Measurements from ENCODE around the gene TRIM24.

Gene TRIM24

DNA sequence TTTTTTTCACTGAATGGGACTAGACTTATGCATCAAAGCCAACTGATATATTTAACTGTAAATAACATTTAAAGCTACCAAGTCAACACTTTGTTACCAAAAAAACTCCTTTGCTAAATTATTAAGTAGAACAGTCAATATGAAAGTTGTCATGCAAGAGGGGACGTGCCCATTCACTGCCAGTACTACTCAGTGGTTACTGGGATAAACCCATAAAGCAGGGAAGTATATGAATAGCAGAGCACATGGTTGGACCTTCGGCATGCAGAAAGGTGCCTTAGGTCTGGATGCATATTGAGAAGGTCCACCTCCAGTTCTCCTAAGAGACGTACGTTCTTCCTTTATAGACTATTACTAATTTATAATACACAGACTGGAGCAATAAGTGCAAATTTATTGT lies 121.0 kb downstream of the TRIM24 start:
- DNase-seq = no peak

DNA sequence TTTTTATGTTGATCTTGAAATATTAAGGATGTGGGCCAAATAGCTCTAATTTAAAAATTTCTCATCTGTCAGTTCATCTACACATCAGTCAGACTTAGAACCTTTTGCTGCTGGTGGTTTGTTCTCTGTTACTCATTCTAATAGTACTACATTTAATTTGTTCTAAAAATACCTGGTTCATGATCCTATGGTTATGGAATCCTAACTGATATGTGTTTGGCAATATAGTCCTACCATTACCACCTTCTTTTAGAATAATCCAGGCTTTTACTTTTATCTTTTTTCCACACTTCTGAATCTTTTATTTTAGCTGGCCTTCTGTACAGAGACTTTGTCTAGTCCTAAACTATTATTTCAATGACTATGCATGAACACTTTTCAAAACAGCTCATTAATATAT lies 124.2 kb downstream of the TRIM24 start:
- DNase-seq = no peak

DNA sequence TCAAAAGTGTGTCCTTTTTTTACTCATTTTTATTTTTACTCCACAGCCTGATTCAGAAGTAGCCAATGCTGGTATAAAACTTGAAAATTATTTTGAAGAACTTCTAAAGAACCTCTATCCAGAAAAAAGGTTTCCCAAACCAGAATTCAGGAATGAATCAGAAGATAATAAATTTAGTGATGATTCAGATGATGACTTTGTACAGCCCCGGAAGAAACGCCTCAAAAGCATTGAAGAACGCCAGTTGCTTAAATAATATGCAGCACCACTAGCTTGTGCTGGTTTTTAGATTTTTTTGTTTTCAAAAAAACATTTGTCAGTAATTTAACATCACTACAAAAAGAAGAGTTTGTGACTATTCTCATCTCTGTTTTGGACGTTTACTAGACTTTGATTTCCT lies 124.6 kb downstream of the TRIM24 start:
- no peak for DNase-seq

DNA sequence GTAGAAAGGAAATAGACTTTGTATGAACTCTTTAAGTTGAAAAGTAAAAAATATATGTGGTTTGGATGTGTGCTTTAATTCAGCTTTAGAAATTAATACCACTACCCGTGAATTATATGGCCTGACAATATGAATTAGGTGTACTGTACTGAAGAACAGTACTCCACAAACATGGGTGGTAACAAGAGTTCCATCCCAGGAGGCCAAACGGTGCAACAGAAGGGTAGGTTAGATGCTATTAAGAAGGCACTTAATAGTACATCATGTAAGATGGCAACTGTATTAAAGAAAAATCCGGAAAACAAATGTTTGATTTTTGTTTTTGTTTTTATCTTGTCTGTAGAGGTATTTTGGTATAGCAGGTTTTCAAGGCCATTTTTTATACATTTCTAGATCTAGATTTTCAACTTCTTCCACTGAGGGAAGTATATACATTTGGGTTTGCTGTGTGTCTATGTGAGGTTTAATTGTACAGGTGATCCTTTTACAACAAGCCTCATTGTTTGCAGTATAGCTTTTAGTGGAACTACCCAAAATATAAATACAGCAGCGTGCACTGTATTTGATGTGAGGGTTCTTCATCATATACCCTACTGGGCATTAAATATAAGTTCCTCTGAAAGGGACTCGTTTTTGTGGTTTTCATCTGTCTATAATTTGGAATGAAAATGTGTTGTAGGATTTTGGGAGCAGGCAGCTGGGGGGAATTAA lies 125.4 kb downstream of the TRIM24 start:
- no peak for DNase-seq

DNA sequence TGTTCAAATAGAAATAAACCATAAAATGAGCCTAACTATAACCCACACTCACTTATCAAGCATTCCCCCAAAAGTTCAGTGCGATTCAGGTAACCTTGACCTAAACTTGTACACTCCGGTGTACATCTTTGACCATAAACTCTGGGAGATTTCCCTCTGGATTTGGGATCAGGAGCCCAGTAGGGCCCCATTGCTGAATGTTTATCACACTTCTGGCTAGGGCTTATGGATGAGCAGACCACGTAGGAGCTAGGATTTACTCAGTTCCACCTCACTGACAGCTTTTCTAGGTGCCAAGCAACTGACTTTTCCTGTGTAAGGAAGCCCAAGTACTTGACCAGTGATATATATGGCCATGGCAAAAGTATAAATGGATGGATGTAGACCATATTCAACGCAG lies 127.4 kb downstream of the TRIM24 start:
- DNase-seq = no peak

DNA sequence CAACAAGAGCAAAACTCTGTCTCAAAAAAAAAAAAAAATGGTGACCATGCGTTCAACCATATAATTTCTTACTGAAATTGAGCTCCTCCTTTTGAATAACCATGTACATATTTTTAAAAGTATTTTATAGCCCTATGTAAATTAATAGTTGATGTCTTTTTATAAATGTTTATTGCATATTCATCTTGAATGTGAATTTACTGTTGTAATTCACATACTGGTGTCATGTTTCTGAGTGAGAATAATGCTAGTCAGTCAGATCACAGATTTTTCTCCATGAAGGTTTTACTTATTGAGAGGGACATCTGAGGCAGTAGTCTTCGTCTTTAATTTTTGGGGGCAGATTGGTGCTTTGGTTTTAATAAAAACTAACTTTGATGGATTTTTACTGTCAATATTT lies 128.9 kb downstream of the TRIM24 start:
- no peak for DNase-seq

DNA sequence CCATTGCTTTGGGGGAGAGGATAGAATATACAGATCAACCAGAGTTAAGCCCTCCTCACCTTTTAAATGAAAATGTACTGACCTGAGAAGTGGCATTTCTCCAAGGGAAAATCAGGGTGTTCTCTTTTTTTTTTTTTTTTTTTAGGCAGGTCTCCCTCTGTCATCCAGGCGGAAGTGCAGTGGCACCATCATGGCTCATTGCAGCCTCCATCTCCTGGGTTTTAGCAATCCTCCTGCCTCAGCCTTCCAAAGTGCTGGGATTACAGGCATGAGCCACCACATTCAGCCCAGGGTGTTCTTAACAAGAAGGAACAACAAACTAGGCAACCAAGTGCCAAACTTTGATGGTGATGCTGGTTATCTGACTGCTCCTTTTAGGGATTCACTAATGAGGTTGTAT lies 130.1 kb downstream of the TRIM24 start:
- DNase-seq = no peak

DNA sequence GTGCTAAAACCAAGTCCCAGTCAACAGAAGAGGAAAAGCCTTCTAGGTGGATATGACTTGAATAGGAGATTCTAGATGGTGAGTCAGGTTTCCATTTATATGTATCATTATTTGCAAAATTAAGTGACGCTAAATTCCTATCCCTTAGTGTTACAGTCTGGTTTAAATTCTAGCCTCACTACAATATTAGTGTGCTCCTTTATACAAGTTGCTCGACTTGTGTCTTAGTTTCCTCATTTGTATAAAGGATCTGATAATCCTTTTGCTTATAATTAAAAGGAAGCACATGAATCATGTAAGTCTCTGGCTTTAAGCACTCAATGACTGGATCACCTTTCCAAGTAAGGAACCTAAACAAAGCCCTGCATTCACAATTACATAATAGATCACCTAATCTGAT lies 135.4 kb downstream of the TRIM24 start:
- DNase-seq = no peak

DNA sequence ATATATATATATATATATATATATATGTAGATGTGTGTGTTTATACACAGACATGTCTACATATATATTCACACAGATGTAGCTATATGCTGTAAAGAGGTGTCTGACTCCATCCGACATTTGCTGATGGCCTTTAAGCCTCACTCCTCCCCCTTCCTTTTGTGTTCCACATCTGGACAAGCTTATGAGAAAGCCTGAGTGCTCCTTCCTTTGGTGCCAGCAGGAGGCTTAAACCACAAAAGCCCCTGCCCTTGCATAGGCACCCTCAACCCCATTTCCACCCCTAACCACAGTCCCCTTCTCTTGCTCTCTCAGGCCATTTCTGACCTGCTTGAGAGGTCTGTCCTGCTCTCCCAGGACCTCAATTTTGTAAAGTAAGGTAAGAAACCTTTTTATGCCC lies 142.4 kb downstream of the TRIM24 start:
- DNase-seq = no peak

DNA sequence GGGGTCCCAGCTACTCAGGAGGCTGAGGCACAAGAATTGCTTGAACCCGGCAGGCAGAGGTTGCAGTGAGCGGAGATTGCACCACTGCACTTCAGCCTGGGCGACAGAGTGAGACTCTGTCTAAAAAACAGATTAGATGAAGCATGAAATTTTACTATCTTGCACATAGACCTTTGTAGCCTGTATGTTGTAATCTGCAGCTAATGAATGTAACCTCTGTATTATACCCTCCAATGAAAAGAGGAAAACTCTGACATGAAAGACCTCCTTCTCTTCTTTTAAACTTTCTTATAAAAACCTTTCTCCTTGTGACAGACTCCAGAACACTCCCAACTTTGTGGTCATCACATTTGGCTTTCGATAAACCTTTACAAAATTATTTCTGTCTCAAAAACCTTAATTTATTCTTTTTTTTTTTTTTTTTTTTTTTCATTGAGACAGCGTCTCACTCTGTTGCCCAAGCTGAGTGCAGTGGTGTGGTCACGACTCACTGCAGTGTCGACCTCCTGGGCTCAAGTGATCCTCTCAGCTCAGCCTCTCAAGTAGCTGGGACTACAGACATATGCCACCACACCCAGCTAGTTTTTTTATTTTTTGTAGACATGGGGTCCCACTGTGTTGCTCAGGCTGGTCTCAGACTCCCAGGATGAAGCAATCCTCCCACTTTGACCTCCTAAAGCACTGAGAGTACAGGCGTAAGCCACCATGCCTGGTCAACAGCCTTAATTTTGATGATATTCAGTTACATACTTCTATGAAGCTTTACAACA lies 143.7 kb downstream of the TRIM24 start:
- DNase-seq = no peak

DNA sequence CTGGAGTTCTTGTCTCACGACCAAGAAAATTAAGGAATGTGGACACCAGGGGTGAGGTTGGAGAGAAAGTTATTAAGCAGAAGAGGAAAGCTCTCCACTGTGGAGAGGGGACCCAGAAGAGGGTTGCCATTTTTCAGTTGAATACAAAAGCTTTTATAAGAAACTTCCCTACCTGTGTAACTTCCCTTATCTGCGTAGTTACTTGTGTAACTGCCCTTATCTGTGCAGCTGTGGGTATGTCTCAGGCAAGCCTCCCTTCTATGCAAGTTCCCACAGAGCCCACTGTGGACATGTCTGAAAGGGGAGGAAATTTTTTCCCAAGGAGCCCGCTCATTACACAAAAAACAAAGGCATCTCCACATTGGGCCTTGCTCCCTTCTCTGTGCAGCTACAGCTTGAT lies 146.2 kb downstream of the TRIM24 start:
- no peak for DNase-seq

DNA sequence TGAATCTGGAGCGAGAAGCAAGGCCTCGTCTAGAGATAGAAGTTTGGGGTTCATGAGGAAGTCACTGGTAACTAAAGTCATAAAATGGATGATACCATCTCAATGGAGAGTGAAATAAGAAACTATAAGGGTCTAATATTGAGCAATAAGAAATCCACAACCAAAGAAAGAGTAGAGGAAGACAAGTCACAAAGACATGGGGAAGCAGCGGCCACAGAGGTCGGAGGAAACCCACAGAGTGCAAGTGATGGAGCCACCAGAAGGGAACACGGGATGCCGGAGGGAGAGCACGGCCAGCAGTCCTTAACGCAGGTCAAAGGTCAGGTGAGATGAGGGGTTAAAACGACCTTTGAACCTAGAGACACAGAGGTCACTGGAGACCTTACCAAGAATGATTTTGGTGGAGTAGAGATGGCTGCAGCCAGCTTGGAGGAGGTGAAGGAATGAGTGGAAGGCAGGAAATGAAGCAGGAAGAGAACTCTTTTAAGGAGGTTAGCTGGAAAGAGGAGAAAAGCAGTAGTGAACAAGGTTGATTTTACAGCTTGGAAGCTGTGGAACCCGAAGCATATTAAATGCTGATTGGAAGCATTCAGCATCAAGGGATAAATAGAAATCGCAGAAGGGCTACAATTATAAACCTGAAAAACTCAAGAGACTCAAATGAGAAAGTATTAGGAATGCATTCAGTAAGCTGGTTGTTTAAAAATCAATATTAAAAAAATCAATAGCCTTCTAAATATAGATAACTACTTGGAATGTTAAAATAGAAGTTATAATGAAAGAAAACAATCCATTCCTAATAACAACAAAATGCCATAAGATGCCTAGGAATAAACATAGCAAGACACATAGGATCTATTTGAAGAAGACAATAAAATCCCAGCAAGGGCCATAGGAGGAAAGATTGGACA lies 147.4 kb downstream of the TRIM24 start:
- no peak for DNase-seq

DNA sequence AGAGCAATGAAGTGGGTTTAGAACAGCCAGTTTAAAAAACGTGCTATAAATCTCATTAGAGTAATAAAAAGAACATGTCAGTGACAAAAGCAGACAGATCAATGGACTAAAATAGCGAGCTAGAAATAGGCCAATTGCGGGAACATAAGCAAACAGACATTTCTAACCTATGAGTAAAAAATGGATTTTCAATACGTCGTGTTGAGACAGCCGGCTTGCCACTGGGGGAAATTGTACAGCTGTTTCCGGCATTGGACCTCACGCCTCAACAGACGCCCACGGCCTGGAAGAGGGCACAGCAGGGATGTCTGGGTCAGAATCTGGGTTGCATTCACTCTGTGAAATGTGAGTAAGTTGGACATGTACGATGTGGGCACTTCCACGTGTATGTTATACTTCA lies 148.2 kb downstream of the TRIM24 start:
- DNase-seq = peak; percentile 39

DNA sequence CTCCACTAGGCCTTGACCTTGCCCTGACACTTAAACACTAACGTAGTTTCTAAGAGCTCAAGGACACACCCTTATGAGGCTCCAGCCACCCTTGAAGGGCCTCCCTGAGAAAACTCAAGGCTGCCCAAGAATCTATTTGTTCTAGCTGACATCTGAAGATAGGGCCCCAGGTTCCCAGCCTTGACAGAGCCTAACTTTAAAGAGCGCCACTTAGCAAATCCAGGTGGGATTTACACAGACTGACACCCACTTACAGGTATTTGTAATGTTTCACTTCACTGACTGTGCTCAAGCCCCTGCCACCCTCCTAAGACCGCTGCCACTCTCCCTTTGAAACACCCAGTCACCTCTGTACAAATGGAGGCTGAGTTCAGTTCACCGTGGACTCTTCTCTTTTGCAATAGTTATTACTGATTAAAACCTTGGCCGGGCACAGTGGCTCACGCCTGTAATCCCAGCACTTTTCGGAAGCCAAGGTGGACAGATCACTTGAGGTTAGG lies 150.7 kb downstream of the TRIM24 start:
- no peak for DNase-seq

DNA sequence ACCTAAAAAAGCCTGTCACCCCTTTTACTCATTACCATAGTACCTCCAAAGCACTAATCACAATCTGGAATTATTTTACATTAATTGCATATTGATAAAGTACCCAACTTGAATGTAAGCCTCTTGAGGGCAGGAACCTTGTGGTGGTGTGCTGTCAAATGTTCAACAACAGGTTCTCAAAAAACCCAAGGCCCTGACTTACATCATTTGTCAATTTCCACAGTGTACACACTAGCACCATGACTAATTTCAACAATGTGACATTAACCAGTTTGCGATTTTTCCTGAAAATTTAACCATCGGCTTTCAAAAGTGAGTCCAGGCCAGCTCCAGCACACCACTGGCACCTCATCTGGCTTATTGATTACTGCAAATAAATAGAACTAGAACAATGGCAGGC lies 153.6 kb downstream of the TRIM24 start:
- no peak for DNase-seq

DNA sequence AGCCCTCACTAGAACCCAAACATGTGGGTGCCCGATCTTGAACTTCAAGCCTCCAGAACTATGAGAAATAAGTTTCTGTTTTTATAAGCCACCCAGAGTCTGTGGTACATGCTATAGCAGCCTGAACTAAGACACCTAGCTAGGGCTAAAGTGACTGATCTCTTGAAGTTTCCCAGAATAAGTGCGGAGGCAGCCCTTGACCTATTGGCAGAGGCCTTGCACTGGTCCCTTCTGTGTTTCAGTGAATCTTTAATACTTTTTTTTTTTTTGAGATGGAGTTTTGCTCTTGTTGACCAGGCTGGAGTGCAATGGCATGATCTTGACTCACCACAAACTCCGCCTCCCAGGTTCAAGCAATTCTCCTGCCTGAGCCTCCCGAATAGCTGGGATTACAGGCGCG lies 156.0 kb downstream of the TRIM24 start:
- no peak for DNase-seq

DNA sequence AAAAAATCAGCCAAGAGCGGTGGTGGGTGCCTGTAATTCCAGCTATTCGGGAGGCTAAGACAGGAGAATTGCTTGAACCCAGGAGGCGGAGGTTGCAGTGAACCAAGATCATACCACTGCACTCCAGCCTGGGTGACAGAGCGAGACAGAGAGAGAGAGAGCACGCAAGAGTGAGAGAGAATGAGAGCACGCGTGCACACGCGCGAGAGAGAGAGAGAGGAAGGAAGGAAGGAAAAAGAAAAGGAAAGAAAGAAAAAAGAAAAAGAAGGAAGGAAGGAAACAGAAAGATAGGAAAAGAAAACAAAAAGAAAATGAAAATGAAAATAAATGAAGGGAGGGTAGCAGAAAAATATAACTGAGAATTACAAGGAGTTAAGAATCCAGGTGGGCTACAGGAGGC lies 158.4 kb downstream of the TRIM24 start:
- no peak for DNase-seq

DNA sequence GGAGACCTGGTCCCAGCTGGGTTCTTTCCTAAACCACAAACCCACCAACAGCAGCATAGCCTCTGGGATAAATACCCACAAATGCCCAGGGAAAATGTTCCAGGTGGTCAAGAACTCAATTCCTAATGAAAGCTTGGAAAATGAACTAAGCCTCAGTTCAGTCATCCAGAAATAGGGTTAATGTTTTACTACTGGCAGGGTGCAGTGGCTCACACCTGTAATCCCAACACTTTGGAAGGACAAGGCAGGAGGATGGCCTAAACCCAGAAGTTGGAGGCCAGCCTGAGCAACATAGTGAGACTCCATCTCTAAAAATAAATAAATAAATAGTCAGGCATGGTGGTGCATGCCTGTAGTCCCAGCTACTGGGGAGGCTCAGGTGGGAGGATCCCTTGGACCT lies 158.9 kb downstream of the TRIM24 start:
- no peak for DNase-seq

DNA sequence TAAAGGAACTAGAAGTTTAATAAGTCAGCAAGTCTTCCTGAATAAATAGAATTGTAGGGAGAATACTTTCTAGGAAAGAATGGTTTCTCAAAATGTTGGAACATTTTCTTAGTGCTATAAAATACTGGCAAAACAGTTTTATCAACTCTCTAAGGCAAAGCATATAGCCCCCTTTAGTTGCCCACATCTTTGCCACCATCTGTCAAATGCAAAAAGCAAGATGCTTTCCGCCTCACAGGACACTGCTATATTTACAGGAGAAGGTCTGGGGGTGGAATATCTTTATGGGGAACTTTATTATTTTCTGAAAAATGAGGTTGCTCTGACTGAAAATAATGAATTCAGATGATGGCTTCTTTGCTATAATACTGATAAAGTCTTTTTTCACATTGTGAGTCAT lies 162.8 kb downstream of the TRIM24 start:
- no peak for DNase-seq

DNA sequence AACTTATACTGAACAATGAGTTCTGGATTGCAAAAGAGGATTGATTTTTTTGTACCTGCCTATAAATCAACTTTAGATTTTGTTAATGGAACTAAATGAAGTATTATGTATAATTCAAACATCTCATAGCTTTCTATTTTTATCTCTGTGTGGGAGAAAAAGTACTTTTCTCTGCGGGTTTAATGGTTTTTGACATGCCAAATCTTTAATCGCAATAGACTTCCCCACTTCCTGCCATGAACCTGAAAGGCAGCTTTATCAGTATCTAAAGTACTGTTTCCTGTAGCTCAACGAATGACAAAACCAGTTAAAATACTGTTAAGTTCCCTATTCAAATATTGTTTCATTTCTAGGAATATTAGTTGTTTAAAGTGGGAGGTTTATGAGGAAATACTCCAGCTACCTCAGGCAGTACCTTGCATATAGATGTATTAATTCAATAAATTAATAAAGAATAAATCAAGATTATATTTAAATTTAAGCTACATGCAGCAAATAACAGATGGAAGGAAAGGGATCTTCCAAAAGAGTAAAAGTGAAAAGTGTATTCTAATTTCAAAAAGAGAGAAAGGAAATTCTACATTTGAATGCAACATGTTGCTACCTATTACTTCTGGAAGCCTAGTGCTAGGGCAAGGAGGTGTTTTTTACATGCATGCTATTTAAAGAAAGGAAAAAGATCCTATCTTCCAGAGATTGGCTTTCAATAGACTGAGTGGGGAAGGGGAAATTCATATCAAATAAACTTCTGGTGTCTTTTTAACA lies 165.2 kb downstream of the TRIM24 start:
- DNase-seq = no peak

DNA sequence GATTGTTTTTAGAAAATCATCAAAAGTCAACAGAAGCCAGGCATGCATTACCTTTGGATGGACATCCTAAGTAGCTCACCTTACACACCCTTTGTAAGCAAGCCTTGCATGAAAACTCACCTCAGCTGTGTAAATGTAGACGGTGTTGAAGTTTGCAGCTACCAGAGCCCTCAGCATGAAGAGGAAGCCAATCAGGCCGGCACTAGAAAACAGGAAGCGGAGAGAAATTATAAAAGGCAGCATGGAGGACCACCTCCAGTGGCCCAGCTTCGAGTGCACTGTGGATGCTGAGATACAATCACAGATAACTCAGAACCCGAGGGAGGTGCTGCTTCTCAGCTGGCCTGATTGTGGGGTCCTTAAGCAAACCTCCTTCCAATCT lies 165.8 kb downstream of the TRIM24 start:
- no peak for DNase-seq

DNA sequence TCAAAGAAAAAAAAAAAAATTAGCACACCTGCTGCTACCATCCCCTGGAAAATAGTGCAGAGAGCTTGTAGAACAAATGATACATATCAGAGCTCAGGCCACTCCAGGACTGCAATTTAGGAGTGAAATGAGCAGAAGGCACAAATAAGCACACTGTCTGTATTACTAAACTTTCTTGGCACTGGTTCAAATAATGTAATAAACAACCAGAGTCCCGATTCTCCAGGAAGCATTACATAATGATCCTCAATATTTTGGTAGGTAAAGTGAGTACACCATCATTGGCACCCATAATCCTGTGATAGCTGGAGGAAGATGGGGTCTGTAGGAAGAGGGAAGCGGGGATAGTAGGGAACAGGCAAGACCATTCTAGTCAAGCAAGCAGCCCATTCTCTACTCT lies 166.8 kb downstream of the TRIM24 start:
- DNase-seq = no peak

DNA sequence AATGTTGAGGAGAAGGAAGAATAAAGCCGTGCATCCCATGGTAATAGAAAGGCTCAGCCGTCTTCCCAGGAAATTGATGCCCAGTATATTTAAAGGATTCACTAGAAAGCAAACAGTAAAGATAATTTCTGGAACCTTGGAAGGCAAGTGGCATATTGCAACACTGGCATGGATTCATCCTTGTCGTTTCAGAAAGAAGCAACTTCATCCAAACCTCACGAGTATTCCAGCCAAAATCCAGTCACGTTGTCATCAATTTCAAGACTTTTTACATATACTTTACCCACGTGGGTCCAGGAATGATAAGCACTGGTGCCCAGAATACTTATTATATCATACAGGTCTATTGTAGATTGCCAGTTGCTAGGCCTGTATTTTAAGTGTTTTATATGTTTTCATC lies 167.3 kb downstream of the TRIM24 start:
- DNase-seq = no peak
